ENCODE measurements around the gene DCN.

- no peak for TF ChIP-seq CTCF (IDR thresholded peaks at IDR 0.05; ENCODE audit: low read depth, low read length)
- no peak for TF ChIP-seq EZH2phosphoT487 (IDR thresholded peaks at IDR 0.05; ENCODE audit: low read depth)
These were observed 5.2 kb downstream of the DCN start for GRCh38 chr12:91177381-91177780.
